GM06990 (cell line): ENCODE results near the gene CBARP.

Experiments used
- DNase-seq: peaks from one replicate; pipeline ENCODE4 v3.0.0-alpha.2; 2011; ENCODE audit not compliant: insufficient read length; ENCODE audit errors: extremely low read depth
- H3K27me3 ChIP-seq: replicated peaks from 2 replicates; pipeline ENCODE4 v1.6.0; 2011; ENCODE audit warnings: low read length; ENCODE audit not compliant: control insufficient read depth, insufficient read depth
- H3K36me3 ChIP-seq: 2 replicates; pipeline ENCODE4 v1.5.1; 2011; ENCODE audit warnings: low read length; ENCODE audit not compliant: control insufficient read depth, insufficient read depth
- H3K4me3 ChIP-seq: replicated peaks from 2 replicates; pipeline ENCODE4 v1.5.1; 2011; ENCODE audit warnings: low read depth, mild to moderate bottlenecking, control low read depth, low read length
- CTCF ChIP-seq: IDR thresholded peaks from 2 replicates; pipeline ENCODE4 v1.5.1; 2011; ENCODE audit warnings: low read length, control low read depth, mild to moderate bottlenecking, inconsistent platforms; ENCODE audit not compliant: insufficient read depth, poor library complexity, severe bottlenecking

The CBARP gene

DNA sequence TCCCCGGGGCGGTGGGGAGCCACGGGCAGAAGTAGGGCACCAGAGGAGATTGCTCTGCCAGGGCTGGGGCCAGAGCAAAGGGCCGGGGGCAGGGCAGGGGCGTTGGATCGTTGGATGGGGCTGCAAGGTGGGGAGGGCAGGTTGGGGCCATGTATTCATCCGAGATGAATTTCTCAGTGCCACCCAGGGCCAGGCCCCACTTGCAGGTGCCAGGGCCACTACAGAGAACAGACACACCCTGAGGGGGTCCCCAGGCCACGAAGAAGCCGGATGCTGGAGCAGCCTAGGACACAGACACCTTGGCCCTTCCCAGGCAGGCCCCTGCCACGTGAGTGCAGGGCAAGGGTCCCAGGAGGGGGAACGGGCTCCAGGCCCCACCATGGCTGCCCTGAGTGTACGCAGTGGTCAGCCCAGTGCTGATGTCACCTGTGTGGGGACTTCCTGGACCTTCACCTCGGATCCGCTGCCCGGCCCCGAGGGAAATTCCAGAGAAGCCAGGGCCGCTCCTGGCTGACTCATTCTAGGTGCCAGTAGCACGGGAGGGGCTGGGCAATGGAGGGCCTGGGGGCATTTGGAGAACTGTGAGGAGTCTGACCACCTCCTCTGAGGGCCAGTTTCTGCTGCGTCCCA, 54.1 kb downstream of the CBARP start:
- no peak overlapping the region for H3K4me3 ChIP-seq
- no peak for TF ChIP-seq CTCF
- DNase-seq: peak; percentile 78
- no peaks in the 10 kb centered on the region for H3K27me3 ChIP-seq
- no peaks in the 10 kb centered on the region for H3K36me3 ChIP-seq

- H3K36me3 ChIP-seq: no peaks in the 10 kb centered on the region
- no peak overlapping the region for H3K4me3 ChIP-seq
- no peak for DNase-seq
- no peak for TF ChIP-seq CTCF
- no peaks in the 10 kb centered on the region for H3K27me3 ChIP-seq
These were observed 55.1 kb downstream of the CBARP start for GRCh38 chr19:1182727-1183126.

DNA sequence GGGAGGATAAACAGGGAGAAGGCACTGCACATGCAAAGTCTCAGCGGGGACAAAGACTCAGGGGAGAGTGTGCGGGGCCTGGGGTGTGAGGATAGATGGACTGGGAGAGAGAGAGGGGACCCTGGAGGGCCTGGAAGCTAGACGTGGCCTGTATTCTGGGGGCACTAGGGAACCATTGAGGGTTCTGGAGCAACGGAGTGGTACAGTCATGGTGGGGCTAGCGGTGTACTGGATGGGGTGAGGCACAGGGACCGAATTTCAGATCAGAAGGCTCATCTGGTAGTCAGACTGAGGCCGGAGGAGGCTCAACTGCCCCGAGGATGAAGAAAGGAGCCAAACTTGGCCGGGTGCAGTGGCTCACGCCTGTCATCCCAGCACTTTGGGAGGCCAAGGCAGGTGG, 55.7 kb downstream of the CBARP start:
- no peaks in the 10 kb centered on the region for H3K27me3 ChIP-seq
- H3K4me3 ChIP-seq: no peak overlapping the region
- no peak for TF ChIP-seq CTCF
- no peaks in the 10 kb centered on the region for H3K36me3 ChIP-seq
- no peak for DNase-seq

DNA sequence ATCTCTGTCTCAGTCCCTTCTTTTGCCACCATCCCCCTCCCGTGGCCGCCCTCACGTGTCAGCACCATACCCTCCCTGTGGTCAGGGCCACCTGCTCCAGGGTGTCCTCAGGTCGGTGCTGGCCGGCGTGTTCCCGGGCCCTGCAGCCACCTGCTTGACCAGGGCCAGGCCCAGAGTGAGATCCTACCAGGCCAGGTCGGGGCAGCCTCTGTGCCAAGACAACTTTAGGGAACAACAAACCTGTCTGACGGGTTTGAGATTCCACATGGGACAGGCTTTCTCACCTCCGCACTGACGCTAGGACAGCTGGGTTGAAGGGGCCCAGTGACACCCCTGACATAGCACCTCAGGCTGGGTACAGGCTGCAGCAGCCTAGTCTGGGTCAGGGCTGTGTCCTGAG, 56.2 kb downstream of the CBARP start:
- H3K4me3 ChIP-seq: no peak overlapping the region

More for the DNA sequence above, 56.2 kb downstream of the CBARP start:
- DNase-seq: no peak
- H3K27me3 ChIP-seq: no peaks in the 10 kb centered on the region
- no peak for TF ChIP-seq CTCF
- no peaks in the 10 kb centered on the region for H3K36me3 ChIP-seq
